Heart right ventricle (tissue), 16 donors: ENCODE results near the gene IL10. TPM values are rescaled to one million over a fixed set of nuclear protein-coding genes. Genes with fewer than 3 reads are reported as not detected.

Experiments used
- ATAC-seq, 8 donors: fragments of 200-7000 bp; cut with Tn5 transposase; one replicate each; pipeline ENCODE4 v1.9.1; 2020; ENCODE audit warnings: mild to moderate bottlenecking in 8 of 8, moderate library complexity in 8 of 8, moderate number of reproducible peaks in 1 of 8
- DNase-seq, 2 donors: peaks; one replicate each; pipeline ENCODE4 v3.0.0-alpha.2; 2020
- H3K27ac ChIP-seq, 10 donors: fragments of 200-600 bp; sonication (generic) in 2 of 10; one replicate each; pipeline versions ENCODE4 v1.5.0 to v1.8.0; 2020 to 2022; ENCODE audit warnings: mild to moderate bottlenecking in 3 of 10
- H3K27me3 ChIP-seq, 7 donors: fragments of 200-600 bp; one replicate each; pipeline ENCODE4 v1.8.0; 2021 to 2022; ENCODE audit warnings: mild to moderate bottlenecking in 2 of 7
- H3K36me3 ChIP-seq, 9 donors: fragments of 200-600 bp; sonication (generic) in 1 of 9; one replicate each; pipeline versions ENCODE4 v1.5.0 to v1.8.0; 2020 to 2022; ENCODE audit warnings: mild to moderate bottlenecking in 2 of 9
- H3K4me1 ChIP-seq, 9 donors: fragments of 200-600 bp; sonication (generic) in 1 of 9; one replicate each; pipeline versions ENCODE4 v1.5.0 to v1.8.0; 2020 to 2022; ENCODE audit warnings: mild to moderate bottlenecking in 4 of 9
- H3K4me3 ChIP-seq, 10 donors: fragments of 200-600 bp; sonication (generic) in 2 of 10; one replicate each; pipeline versions ENCODE4 v1.5.0 to v1.8.0; 2020 to 2022; ENCODE audit warnings: mild to moderate bottlenecking in 7 of 10, moderate library complexity in 2 of 10
- H3K9me3 ChIP-seq, 11 donors: fragments of 200-600 bp in 10 of 11; sonication (generic) in 2 of 11; one replicate each; pipeline versions ENCODE4 v1.5.0 to v1.8.0; 2013 to 2022; ENCODE audit warnings: mild to moderate bottlenecking in 2 of 11, control low read depth in 1 of 11, moderate library complexity in 1 of 11
- WGBS, 2 donors: extraction: QIAGEN DNeasy Blood & Tissue Kit; methylation state at CpG; one replicate each; pipeline ENCODE4 v1.1.7; 2013; ENCODE audit warnings: inconsistent platforms in 1 of 2; 5-methylcytosine and 5-hydroxymethylcytosine counted together
- intact Hi-C, 10 donors: fragments of 100-400 bp; cut with DNase I; formaldehyde crosslinking; loops; one replicate each; pipeline versions ENCODE4 v1.11.1 to v1.14.2; 2022
- polyA plus RNA-seq, 2 donors: library from polyadenylated mRNA; stranded (reverse); fragments of 200-250 nt; gene quantifications; one replicate each; pipeline ENCODE4 v1.2.3, GENCODE V29; 2013
- total RNA-seq, 10 donors: library from RNA; stranded (reverse); fragmentation: NEBNext Ultra II Directional in 3 of 10; extraction: Animal tissue kit (Norgen Biotek cat#: 25700) in 3 of 10; gene quantifications; one replicate each; pipeline versions ENCODE4 v1.2.1 to v1.2.4, GENCODE V29; 2021 to 2023
- TF ChIP-seq, protein P1 (sequence below), 9 donors: fragments of 200-600 bp; sonication (generic) in 2 of 9; IDR thresholded peaks; one replicate each; pipeline versions ENCODE4 v1.5.0 to v1.8.0; 2021 to 2022; ENCODE audit warnings: antibody characterized with exemption in 9 of 9, mild to moderate bottlenecking in 5 of 9, moderate library complexity in 1 of 9
- donor health status: Arrhythmogenic right ventricular cardiomyopathy.
- donor health status: ischemic (EF 13 %, LVEDD 7.1; RV severe dilation, severe dysfunction).
- donor health status: healthy with polysubstance abuse.
- donor health status: DM: no; HTN: yes; CAD: no.
- donor health status: DM: no; HTN: no; CAD: no.
- donor health status: ischemic (EF 25% LVEDD 6.9; RV normal size, moderate dysfunction).
- donor health status: ischemic (EF 25% LVEDD 5.7; RV mildly dilated, moderate dysfunction).
- donor health status: healthy.
- donor health status: DM: yes; HTN: yes; CAD: no.
- donor health status: Ischemic cardiomyopathy.
- donor health status: ischemic (EF 35%, LVEDD 5.7; RV mildly dilated, moderate dysfunction).
- donor health status: nonischemic (EF 11% LVEDD 7.7; RV severe dilation, severe dysfunction).
- donor health status: DM: yes; HTN: yes; CAD: no.
- donor health status: PGD.
- donor health status: ischemic (EF 29% LVEDD 5.4; RV normal size, mild dysfunction).
- donor health status: nonischemic (EF 23%, LVEDD 6.1; RV moderate dilation, normal function).

The IL10 gene
- total and polyA plus RNA-seq, 12 donors: 0.25 to 2.6 (median 0.78) TPM; not detected in 2

DNA sequence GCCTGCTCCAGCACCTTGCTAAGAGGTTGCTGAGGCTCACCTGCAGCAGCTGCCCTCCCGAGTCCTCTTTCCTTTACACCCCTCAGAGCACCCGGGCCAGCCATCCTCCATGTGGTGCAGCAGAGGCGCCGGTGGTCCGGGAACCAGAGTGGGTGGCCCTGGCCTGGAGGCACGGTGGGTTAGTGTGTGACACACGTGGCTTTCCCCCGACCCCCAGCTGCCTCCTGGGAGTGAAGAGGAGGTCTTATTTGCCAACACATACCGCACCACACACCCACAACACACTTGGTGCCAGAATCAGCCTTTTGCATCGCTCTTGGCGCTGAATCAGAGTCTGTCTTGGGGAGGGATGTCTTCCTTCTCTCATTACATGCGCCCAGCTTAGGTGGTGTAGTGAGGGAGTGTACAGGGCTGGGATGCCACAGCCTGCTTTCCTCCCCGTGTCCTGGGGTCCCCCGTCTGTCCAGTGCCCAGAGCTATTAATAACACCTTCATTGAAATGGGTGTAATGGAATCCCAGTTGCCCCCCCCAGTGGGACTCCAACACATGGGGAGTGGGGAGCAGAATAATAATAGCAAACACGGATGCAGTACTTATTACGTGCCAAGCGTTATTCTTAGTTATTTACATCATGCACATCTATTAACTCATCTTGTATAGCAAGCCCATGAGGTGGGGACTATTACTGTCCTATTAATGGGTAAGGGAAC lies 49.4 kb downstream of the IL10 start:
- H3K4me1 ChIP-seq: peaks cover 36 to 100% (median 98%) of the 10 kb centered on the region in 9 donors
- no peaks in the 10 kb centered on the region for H3K9me3 ChIP-seq
- TF ChIP-seq, protein P1, sequence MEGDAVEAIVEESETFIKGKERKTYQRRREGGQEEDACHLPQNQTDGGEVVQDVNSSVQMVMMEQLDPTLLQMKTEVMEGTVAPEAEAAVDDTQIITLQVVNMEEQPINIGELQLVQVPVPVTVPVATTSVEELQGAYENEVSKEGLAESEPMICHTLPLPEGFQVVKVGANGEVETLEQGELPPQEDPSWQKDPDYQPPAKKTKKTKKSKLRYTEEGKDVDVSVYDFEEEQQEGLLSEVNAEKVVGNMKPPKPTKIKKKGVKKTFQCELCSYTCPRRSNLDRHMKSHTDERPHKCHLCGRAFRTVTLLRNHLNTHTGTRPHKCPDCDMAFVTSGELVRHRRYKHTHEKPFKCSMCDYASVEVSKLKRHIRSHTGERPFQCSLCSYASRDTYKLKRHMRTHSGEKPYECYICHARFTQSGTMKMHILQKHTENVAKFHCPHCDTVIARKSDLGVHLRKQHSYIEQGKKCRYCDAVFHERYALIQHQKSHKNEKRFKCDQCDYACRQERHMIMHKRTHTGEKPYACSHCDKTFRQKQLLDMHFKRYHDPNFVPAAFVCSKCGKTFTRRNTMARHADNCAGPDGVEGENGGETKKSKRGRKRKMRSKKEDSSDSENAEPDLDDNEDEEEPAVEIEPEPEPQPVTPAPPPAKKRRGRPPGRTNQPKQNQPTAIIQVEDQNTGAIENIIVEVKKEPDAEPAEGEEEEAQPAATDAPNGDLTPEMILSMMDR (IDR thresholded peaks at IDR 0.05): no peak
- peak overlapping the region in 4 of 10 donors; percentile 6 to 25 (median 24) for H3K4me3 ChIP-seq
- H3K27me3 ChIP-seq: no peaks in the 10 kb centered on the region
- peak; percentile 7 to 67 (median 40) for ATAC-seq
- peak overlapping the region; percentile 67 to 95 (median 85) for H3K27ac ChIP-seq
- WGBS, 2 donors: 35 to 48% methylated on average over 17 of the region's 17 CpGs
- intact Hi-C loops: loop anchor here in 8 of 10 donors (2.0 to 10.0 kb wide), 5 partner anchors 30 to 88 kb away; partner anchors contain the start of gene DYRK3 (in 2 of the 8)
- no peaks in the 10 kb centered on the region for H3K36me3 ChIP-seq
- DNase-seq: no peak

DNA sequence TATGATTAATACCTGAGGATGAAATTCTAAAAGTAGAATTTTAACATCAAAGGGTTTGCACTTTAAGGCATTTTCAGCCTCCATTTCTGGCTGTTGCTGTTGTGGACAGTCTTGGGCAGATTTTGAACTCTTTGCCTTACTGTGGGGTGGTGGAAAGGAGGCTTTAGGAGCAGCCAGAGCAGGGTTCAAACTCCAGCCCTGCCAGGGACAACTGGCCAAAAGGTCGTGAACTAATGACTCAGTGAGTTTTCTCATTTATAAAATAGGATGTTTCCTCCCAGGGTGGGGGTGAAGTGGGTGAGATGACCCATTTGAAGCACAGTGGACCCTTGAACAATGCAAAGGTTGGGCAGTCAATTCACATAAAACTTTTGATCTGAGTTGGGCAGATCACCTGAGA lies 50.8 kb downstream of the IL10 start:
- peaks cover 37 to 100% (median 98%) of the 10 kb centered on the region in 9 donors for H3K4me1 ChIP-seq
- DNase-seq (no peak), ATAC-seq (no peak)
- TF ChIP-seq, protein P1 (IDR thresholded peaks at IDR 0.05): no peak
- no peaks in the 10 kb centered on the region for H3K36me3 ChIP-seq
- no peak overlapping the region for H3K4me3 ChIP-seq
- 63 to 74% methylated on average over 1 of the region's 1 CpG for WGBS, 2 donors
- peak overlapping the region in 5 of 10 donors; percentile 10 to 93 (median 81) for H3K27ac ChIP-seq
- H3K9me3 ChIP-seq: no peaks in the 10 kb centered on the region
- intact Hi-C loops: loop anchor here in 7 of 10 donors (5.0 to 10.0 kb wide), 4 partner anchors 34 to 87 kb away; partner anchors contain the start of gene DYRK3 (in 2 of the 7)
- no peaks in the 10 kb centered on the region for H3K27me3 ChIP-seq

DNA sequence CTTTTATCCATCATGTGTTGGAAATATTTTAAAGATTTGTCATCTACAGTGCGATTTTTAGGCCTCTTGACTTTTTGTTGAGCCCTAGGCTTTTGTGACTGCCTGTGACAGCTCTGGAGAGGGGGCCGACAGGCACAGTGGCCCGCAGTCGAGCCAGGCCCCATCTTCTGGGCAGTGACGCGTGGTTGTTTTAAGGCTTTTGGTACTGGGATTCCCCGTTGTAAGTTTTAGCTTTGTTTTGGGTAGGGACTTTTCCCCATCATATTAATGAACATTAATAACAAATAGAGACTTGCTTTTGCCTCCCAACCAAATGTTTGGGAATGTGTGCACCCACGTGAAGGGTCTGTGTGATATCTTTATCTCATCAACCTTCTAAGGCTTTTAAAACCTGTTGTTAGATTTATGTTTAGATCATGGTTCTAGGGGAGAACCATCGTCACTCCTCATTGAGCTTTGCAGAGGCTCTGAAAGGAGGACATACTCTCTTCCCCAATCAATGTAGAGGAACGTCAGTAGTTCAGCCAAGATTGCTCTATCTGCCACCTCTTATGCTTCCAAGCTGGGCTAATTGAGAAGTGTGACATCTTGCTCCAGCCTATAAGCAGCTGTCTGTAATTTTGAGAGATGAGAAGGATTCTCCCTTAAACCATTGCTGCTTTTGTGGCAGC lies 53.0 kb downstream of the IL10 start:
- H3K4me3 ChIP-seq: no peak overlapping the region
- no peak for ATAC-seq
- no peaks in the 10 kb centered on the region for H3K36me3 ChIP-seq
- H3K27me3 ChIP-seq: no peaks in the 10 kb centered on the region
- TF ChIP-seq, protein P1 (IDR thresholded peaks at IDR 0.05): no peak
- peaks cover 29 to 100% (median 98%) of the 10 kb centered on the region in 9 donors for H3K4me1 ChIP-seq
- intact Hi-C loops: no loop called here
- H3K27ac ChIP-seq: peak overlapping the region in 6 of 10 donors; percentile 12 to 68 (median 22)
- WGBS, 2 donors: 42 to 62% methylated on average over 10 of the region's 10 CpGs
- no peaks in the 10 kb centered on the region for H3K9me3 ChIP-seq
- no peak for DNase-seq

DNA sequence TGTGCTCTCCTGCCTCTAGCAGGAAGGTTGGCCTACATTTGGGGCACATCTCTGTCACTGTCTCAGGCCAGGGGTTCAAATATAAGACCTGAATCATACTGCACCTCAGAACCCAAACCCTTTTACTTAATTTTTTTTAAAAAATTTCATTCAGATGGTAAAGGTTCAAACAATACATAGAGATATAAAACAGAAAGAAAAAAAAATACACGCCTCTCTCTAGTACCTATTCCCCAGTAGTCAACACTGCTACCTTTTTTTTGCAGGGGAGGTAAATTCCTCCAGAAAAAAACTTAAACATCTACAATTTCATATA lies 54.7 kb downstream of the IL10 start:
- TF ChIP-seq, protein P1 (IDR thresholded peaks at IDR 0.05): no peak
- ATAC-seq (no peak), DNase-seq (no peak)
- WGBS, 2 donors: 81 to 88% methylated on average over 1 of the region's 1 CpG
- Histone ChIP-seq H3K4me3 (no peak overlapping the region), H3K4me1 (peaks cover 22 to 97% (median 95%) of the 10 kb centered on the region in 9 donors), H3K9me3 (no peaks in the 10 kb centered on the region), H3K36me3 (no peaks in the 10 kb centered on the region), H3K27me3 (no peaks in the 10 kb centered on the region), H3K27ac (peak overlapping the region in 6 of 10 donors; percentile 22 to 75 (median 58))
- intact Hi-C loops: no loop called here

Other genes with a start within 250 kb of the IL10 start
- 10 to 100 TPM; 26.1 to 32.2 (median 29.5) TPM for gene EIF2D, start 160.0 kb downstream of the IL10 start, total RNA-seq
- gene EIF2D, start 160.0 kb downstream of the IL10 start, polyA plus RNA-seq: 10 to 100 TPM; 16.8 to 35.6 TPM
- gene DYRK3, start 137.0 kb downstream of the IL10 start, total RNA-seq: 10 to 100 TPM; 10.4 to 27.9 (median 20.8) TPM
- gene DYRK3, start 137.0 kb downstream of the IL10 start, polyA plus RNA-seq: 10 to 100 TPM in 1 of 2 donors, 1 to 10 TPM in 1; 4.1 to 31.1 TPM
- 100 to 1,000 TPM; 169 to 323 (median 224) TPM for gene MAPKAPK2, start 87.6 kb downstream of the IL10 start, total RNA-seq
- 100 to 1,000 TPM; 101 to 144 TPM for gene MAPKAPK2, start 87.6 kb downstream of the IL10 start, polyA plus RNA-seq
- gene IL19, start 1.7 kb downstream of the IL10 start, total RNA-seq: not detected
- gene IL19, start 1.7 kb downstream of the IL10 start, polyA plus RNA-seq: not detected
- gene IL20, start 93.1 kb upstream of the IL10 start, total RNA-seq: not detected
- gene IL20, start 93.1 kb upstream of the IL10 start, polyA plus RNA-seq: not detected
- gene IL24, start 124.9 kb upstream of the IL10 start, total RNA-seq: not detected
- under 1 TPM in 1 of 2 donors, not detected in 1; 0.26 TPM for gene IL24, start 124.9 kb upstream of the IL10 start, polyA plus RNA-seq
- 10 to 100 TPM in 1 of 10 donors, 1 to 10 TPM in 9; 1.3 to 13.4 (median 3.7) TPM for gene FCMR, start 149.4 kb upstream of the IL10 start, total RNA-seq
- gene FCMR, start 149.4 kb upstream of the IL10 start, polyA plus RNA-seq: 1 to 10 TPM in 1 of 2 donors, under 1 TPM in 1; 0.37 to 2.8 TPM
- under 1 TPM in 2 of 10 donors, not detected in 8; 0.10 to 0.11 TPM for gene PIGR, start 174.0 kb upstream of the IL10 start, total RNA-seq
- under 1 TPM in 1 of 2 donors, not detected in 1; 0.01 TPM for gene PIGR, start 174.0 kb upstream of the IL10 start, polyA plus RNA-seq
- gene FCAMR, start 198.0 kb upstream of the IL10 start, total RNA-seq: not detected
- gene FCAMR, start 198.0 kb upstream of the IL10 start, polyA plus RNA-seq: not detected